Karpas-422 (cell line): ENCODE results near the gene PPP1R12C. TPM values are rescaled to one million over a fixed set of nuclear protein-coding genes. Genes with fewer than 3 reads are reported as not detected.

ENCODE experiments used
- DNase-seq: peaks from one replicate; pipeline ENCODE4 v3.0.0-alpha.2; 2015
- H2AFZ ChIP-seq: fragments of 200-600 bp; sonication (generic); 2 replicates; pipeline ENCODE4 v1.6.1; 2014; ENCODE audit warnings: antibody characterized with exemption, low read length, mixed read lengths
- H3K27ac ChIP-seq: fragments of 200-600 bp; sonication (generic); 2 replicates; pipeline ENCODE4 v1.5.1; 2014; ENCODE audit warnings: mild to moderate bottlenecking, low read length, moderate library complexity
- H3K27me3 ChIP-seq: fragments of 200-600 bp; sonication (generic); 2 replicates; pipeline ENCODE4 v1.6.1; 2014; ENCODE audit warnings: low read length, mixed read lengths
- H3K36me3 ChIP-seq: fragments of 200-600 bp; sonication (generic); 2 replicates; pipeline ENCODE4 v1.6.1; 2014; ENCODE audit warnings: low read length, mixed read lengths; ENCODE audit not compliant: insufficient read depth
- H3K4me1 ChIP-seq: fragments of 200-600 bp; sonication (generic); 2 replicates; pipeline ENCODE4 v1.6.1; 2014; ENCODE audit warnings: mild to moderate bottlenecking, low read length, mixed read lengths
- H3K4me2 ChIP-seq: fragments of 200-600 bp; sonication (generic); 2 replicates; pipeline ENCODE4 v1.6.1; 2014; ENCODE audit warnings: low read length, low read depth, mild to moderate bottlenecking; ENCODE audit not compliant: poor library complexity, severe bottlenecking
- H3K4me3 ChIP-seq: fragments of 200-600 bp; sonication (generic); 2 replicates; pipeline ENCODE4 v1.5.1; 2014; ENCODE audit warnings: mild to moderate bottlenecking, antibody characterized with exemption, low read length, mixed read lengths
- H3K79me2 ChIP-seq: fragments of 200-600 bp; sonication (generic); 2 replicates; pipeline ENCODE4 v1.6.1; 2014; ENCODE audit warnings: mild to moderate bottlenecking, low read length, mixed read lengths
- H3K9ac ChIP-seq: fragments of 200-600 bp; sonication (generic); 2 replicates; pipeline ENCODE4 v1.6.0; 2014; ENCODE audit warnings: low read length
- H3K9me2 ChIP-seq: fragments of 200-600 bp; sonication (generic), shearing (Covaris generic); replicated peaks from 2 replicates; pipeline ENCODE4 v1.6.0; 2014; ENCODE audit warnings: mild to moderate bottlenecking, low read length, moderate library complexity; ENCODE audit not compliant: insufficient read depth
- H3K9me3 ChIP-seq: fragments of 300-700, 200-600 bp; sonication (generic); 2 replicates; pipeline ENCODE4 v1.6.1; 2014; ENCODE audit warnings: low read length, mixed read lengths
- H4K20me1 ChIP-seq: fragments of 200-600 bp; sonication (generic); 2 replicates; pipeline ENCODE4 v1.6.1; 2014; ENCODE audit warnings: mild to moderate bottlenecking, antibody characterized with exemption, low read length, low read depth; ENCODE audit not compliant: insufficient read depth
- total RNA-seq: library from RNA; depleted of rRNA; stranded (reverse); fragments of >200 nt; shearing (Covaris generic); gene quantifications from 2 replicates; pipeline ENCODE4 v1.2.3, GENCODE V29; 2014; ENCODE audit warnings: low replicate concordance

The PPP1R12C gene
- total RNA-seq, 1 experiment from 2014 or later = 81.8 TPM

- no peaks in the 10 kb centered on the region for H3K9me2 ChIP-seq
Observed at GRCh38 chr19:55091955-55092354, 25.5 kb downstream of the PPP1R12C start.

GRCh38 chr19:55091126-55091910 is 26.1 kb downstream of the PPP1R12C start:
- H3K9ac ChIP-seq = no peak overlapping the region
- H3K27me3 ChIP-seq = no peaks in the 10 kb centered on the region
- no peak overlapping the region for H2AFZ ChIP-seq
- H3K4me2 ChIP-seq = no peak overlapping the region
- no peaks in the 10 kb centered on the region for H3K79me2 ChIP-seq
- DNase-seq = no peak
- peaks cover 24% of the 10 kb centered on the region for H4K20me1 ChIP-seq
- H3K4me3 ChIP-seq = no peak overlapping the region
- H3K9me2 ChIP-seq = no peaks in the 10 kb centered on the region
- H3K4me1 ChIP-seq = no peaks in the 10 kb centered on the region
- H3K9me3 ChIP-seq = no peaks in the 10 kb centered on the region
- peaks cover 13% of the 10 kb centered on the region; the same call in 1 of the 2 replicates for H3K36me3 ChIP-seq
- H3K27ac ChIP-seq = no peak overlapping the region

More at GRCh38 chr19:55091955-55092354, 25.5 kb downstream of the PPP1R12C start:
- Histone ChIP-seq H3K27me3 (no peaks in the 10 kb centered on the region), H3K9ac (no peak overlapping the region), H3K79me2 (no peaks in the 10 kb centered on the region), H3K9me3 (no peaks in the 10 kb centered on the region), H3K4me3 (no peak overlapping the region), H3K27ac (no peak overlapping the region), H3K36me3 (peaks cover 13% of the 10 kb centered on the region; the same call in 1 of the 2 replicates), H3K4me2 (no peak overlapping the region), H3K4me1 (no peaks in the 10 kb centered on the region), H4K20me1 (peaks cover 24% of the 10 kb centered on the region), H2AFZ (no peak overlapping the region)
- peak; percentile 67 for DNase-seq

- Histone ChIP-seq H3K27me3 (no peaks in the 10 kb centered on the region), H3K27ac (no peak overlapping the region), H3K36me3 (peaks cover 19% of the 10 kb centered on the region; the same call in 1 of the 2 replicates), H3K4me1 (no peaks in the 10 kb centered on the region), H3K9ac (no peak overlapping the region), H3K4me3 (no peak overlapping the region), H4K20me1 (peaks cover 20% of the 10 kb centered on the region; the same call in 1 of the 2 replicates), H3K9me3 (no peaks in the 10 kb centered on the region), H2AFZ (no peak overlapping the region), H3K4me2 (no peak overlapping the region), H3K9me2 (no peaks in the 10 kb centered on the region), H3K79me2 (no peaks in the 10 kb centered on the region)
- no peak for DNase-seq
Observed at GRCh38 chr19:55090564-55090963, 26.9 kb downstream of the PPP1R12C start.

GRCh38 chr19:55089342-55089944 is 28.0 kb downstream of the PPP1R12C start:
- 0 out of 2 replicates have a peak, but pooled peaks cover 15% of the 10 kb centered on the region for H4K20me1 ChIP-seq
- H3K4me3 ChIP-seq = no peak overlapping the region
- no peak overlapping the region for H3K4me2 ChIP-seq
- no peaks in the 10 kb centered on the region for H3K79me2 ChIP-seq
- no peaks in the 10 kb centered on the region for H3K9me2 ChIP-seq
- no peak overlapping the region for H3K27ac ChIP-seq
- H3K27me3 ChIP-seq = no peaks in the 10 kb centered on the region
- no peak for DNase-seq
- no peaks in the 10 kb centered on the region for H3K9me3 ChIP-seq
- H3K9ac ChIP-seq = no peak overlapping the region
- no peak overlapping the region for H2AFZ ChIP-seq
- peaks cover 19% of the 10 kb centered on the region; the same call in 1 of the 2 replicates for H3K36me3 ChIP-seq
- H3K4me1 ChIP-seq = no peaks in the 10 kb centered on the region

- H4K20me1 ChIP-seq = 0 out of 2 replicates have a peak, but pooled peaks cover 13% of the 10 kb centered on the region
- H3K27me3 ChIP-seq = no peaks in the 10 kb centered on the region
- H3K36me3 ChIP-seq = peaks cover 22% of the 10 kb centered on the region; the same call in 1 of the 2 replicates
- H3K79me2 ChIP-seq = no peaks in the 10 kb centered on the region
- no peak overlapping the region for H3K4me2 ChIP-seq
- no peaks in the 10 kb centered on the region for H3K4me1 ChIP-seq
- DNase-seq = peak; percentile 96
- no peak overlapping the region for H3K4me3 ChIP-seq
- no peak overlapping the region for H3K27ac ChIP-seq
- no peaks in the 10 kb centered on the region for H3K9me2 ChIP-seq
- no peaks in the 10 kb centered on the region for H3K9me3 ChIP-seq
- H2AFZ ChIP-seq = no peak overlapping the region
- H3K9ac ChIP-seq = no peak overlapping the region
Observed at GRCh38 chr19:55088543-55089341, 28.7 kb downstream of the PPP1R12C start.

- Histone ChIP-seq H3K4me1 (no peaks in the 10 kb centered on the region), H3K27me3 (no peaks in the 10 kb centered on the region), H3K9me3 (no peaks in the 10 kb centered on the region), H3K27ac (no peak overlapping the region), H3K9ac (no peak overlapping the region), H3K9me2 (no peaks in the 10 kb centered on the region), H4K20me1 (0 out of 2 replicates have a peak, but pooled peaks cover 13% of the 10 kb centered on the region), H3K4me2 (no peak overlapping the region), H3K4me3 (no peak overlapping the region), H3K36me3 (peaks cover 22% of the 10 kb centered on the region), H2AFZ (no peak overlapping the region), H3K79me2 (no peaks in the 10 kb centered on the region)
- DNase-seq = no peak
Observed at GRCh38 chr19:55088021-55088451, 29.4 kb downstream of the PPP1R12C start.

GRCh38 chr19:55087542-55087901 is 29.9 kb downstream of the PPP1R12C start:
- Histone ChIP-seq H3K4me1 (no peaks in the 10 kb centered on the region), H3K36me3 (peaks cover 22% of the 10 kb centered on the region), H3K27ac (no peak overlapping the region), H3K4me2 (no peak overlapping the region), H2AFZ (no peak overlapping the region), H3K9ac (no peak overlapping the region), H4K20me1 (0 out of 2 replicates have a peak, but pooled peaks cover 13% of the 10 kb centered on the region), H3K9me3 (no peaks in the 10 kb centered on the region), H3K27me3 (no peaks in the 10 kb centered on the region), H3K79me2 (no peaks in the 10 kb centered on the region), H3K4me3 (no peak overlapping the region), H3K9me2 (no peaks in the 10 kb centered on the region)
- DNase-seq = no peak
